Panc1 (cell line): ENCODE results near the gene TSC22D1.

Experiments
- POLR2AphosphoS5 ChIP-seq: IDR thresholded peaks from 2 replicates; pipeline ENCODE4 v1.6.1; 2012; ENCODE audit warnings: mild to moderate bottlenecking, low read depth, low read length, moderate library complexity
- SIN3A ChIP-seq: IDR thresholded peaks from 2 replicates; pipeline ENCODE4 v1.6.1; 2012; ENCODE audit warnings: low read depth, mild to moderate bottlenecking, low read length, moderate library complexity, borderline replicate concordance; ENCODE audit not compliant: insufficient read depth
- TF ChIP-seq, protein P1 (sequence below): fragments of 450-650 bp; IDR thresholded peaks from 2 replicates; pipeline ENCODE4 v1.5.1; 2017; ENCODE audit warnings: mild to moderate bottlenecking
- TF ChIP-seq, protein P2 (sequence below), 2 experiments: IDR thresholded peaks; 2 replicates each; pipeline ENCODE4 v1.6.1; 2011 to 2012; ENCODE audit warnings: low read depth in 2 of 2, control low read depth in 1 of 2, low read length in 1 of 2, mild to moderate bottlenecking in 1 of 2, moderate library complexity in 1 of 2; ENCODE audit not compliant: insufficient read depth in 1 of 2

DNA sequence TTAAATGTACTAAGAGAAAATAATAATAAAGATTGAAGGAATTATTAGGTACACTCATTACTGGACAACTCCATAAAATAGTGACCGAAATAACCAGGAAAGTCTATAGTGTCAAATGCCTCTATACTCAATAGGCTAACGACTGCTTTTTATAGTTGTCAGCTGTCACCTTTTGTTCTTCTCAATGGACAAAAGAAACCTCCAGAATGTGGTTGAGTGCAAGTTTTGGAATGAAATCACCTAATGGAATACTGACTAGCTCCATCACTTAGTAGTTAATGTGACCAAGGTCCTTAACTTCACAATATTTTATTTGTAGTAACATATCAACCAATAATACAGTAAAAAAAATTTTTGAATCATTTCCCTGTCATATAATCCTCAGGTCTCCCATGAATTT, 18.1 kb downstream of the TSC22D1 start:
- TF ChIP-seq, protein P1, sequence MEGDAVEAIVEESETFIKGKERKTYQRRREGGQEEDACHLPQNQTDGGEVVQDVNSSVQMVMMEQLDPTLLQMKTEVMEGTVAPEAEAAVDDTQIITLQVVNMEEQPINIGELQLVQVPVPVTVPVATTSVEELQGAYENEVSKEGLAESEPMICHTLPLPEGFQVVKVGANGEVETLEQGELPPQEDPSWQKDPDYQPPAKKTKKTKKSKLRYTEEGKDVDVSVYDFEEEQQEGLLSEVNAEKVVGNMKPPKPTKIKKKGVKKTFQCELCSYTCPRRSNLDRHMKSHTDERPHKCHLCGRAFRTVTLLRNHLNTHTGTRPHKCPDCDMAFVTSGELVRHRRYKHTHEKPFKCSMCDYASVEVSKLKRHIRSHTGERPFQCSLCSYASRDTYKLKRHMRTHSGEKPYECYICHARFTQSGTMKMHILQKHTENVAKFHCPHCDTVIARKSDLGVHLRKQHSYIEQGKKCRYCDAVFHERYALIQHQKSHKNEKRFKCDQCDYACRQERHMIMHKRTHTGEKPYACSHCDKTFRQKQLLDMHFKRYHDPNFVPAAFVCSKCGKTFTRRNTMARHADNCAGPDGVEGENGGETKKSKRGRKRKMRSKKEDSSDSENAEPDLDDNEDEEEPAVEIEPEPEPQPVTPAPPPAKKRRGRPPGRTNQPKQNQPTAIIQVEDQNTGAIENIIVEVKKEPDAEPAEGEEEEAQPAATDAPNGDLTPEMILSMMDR = no peak
- TF ChIP-seq SIN3A (no peak), POLR2AphosphoS5 (no peak)
- TF ChIP-seq, protein P2, sequence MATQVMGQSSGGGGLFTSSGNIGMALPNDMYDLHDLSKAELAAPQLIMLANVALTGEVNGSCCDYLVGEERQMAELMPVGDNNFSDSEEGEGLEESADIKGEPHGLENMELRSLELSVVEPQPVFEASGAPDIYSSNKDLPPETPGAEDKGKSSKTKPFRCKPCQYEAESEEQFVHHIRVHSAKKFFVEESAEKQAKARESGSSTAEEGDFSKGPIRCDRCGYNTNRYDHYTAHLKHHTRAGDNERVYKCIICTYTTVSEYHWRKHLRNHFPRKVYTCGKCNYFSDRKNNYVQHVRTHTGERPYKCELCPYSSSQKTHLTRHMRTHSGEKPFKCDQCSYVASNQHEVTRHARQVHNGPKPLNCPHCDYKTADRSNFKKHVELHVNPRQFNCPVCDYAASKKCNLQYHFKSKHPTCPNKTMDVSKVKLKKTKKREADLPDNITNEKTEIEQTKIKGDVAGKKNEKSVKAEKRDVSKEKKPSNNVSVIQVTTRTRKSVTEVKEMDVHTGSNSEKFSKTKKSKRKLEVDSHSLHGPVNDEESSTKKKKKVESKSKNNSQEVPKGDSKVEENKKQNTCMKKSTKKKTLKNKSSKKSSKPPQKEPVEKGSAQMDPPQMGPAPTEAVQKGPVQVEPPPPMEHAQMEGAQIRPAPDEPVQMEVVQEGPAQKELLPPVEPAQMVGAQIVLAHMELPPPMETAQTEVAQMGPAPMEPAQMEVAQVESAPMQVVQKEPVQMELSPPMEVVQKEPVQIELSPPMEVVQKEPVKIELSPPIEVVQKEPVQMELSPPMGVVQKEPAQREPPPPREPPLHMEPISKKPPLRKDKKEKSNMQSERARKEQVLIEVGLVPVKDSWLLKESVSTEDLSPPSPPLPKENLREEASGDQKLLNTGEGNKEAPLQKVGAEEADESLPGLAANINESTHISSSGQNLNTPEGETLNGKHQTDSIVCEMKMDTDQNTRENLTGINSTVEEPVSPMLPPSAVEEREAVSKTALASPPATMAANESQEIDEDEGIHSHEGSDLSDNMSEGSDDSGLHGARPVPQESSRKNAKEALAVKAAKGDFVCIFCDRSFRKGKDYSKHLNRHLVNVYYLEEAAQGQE (IDR thresholded peaks at IDR 0.05; ENCODE audit: insufficient read depth in 1 of 2, low read depth in 2 of 2, low read length in 1 of 2) = no peak
